ENCODE data around the gene NR1I3. TPM values are rescaled to one million over a fixed set of nuclear protein-coding genes. Genes with fewer than 3 reads are reported as not detected.

Gene NR1I3
- total and polyA plus RNA-seq, 2 of the 13 experiments (the other 11 are each of a cell fraction or from before 2014, with no cell fraction given) = 0.62 to 0.95 TPM

DNA sequence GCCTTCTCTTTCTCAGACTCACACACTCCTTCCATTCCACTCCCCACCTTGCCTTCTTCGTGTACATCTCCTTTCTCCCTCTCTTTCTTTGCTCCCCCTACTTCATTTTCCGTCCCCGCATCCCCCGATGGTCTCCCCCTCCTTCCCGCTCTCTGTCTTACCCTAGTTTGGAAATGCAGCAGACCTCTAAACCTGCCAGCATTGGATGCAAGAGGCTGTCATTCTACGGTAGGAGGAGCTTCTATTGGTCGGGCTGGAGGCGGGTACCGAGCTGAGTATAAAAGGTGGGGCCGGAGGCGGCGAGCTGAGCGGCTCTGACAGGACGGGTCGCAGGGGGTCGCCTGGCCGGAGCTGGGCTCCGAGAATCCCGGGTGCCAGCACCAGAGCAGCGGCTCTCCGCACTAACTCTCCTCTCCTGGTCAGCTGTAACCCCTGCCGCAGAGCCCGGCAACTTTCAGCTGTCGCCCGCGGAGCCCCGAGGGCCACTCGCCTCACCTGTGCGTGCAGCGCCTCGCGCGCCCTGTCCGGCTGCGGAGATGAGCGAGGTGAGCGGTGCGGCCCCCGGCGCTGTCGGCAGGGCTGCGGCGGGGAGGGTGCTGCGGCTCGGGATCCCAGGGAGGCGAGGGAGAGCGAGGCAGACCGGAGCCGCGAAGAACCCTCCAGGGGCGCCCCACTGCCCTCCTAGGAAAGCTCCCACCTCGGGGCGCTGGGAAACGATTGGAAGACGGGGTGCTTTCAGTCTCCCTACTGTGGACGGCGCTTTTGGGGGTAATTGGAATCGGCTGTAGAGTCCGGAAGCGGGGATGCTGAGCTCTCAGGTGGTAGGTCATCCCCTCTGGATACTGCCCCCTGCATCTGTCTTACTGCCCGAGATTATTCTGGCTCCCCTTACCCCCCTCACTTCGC is 20.7 kb upstream of the NR1I3 start, which contains the start of gene PCP4L1:
PCP4L1 (plus strand) TSS at position 307 of the 906 bp plus-strand sequence; CDS start at position 537, 230 bp downstream.
- intact Hi-C loops (cut with micrococcal nuclease; ENCODE audit: unreplicated experiment) (no loop called here), in situ Hi-C loops (cut with HindIII; ENCODE audit: extremely low pct_ligation_motif_present, low pct_unique_long_range_greater_than_20kb) (no loop called here)
- H3K36me3 ChIP-seq (replicated peaks in 1 of 2; ENCODE audit: control insufficient read depth in 1 of 2, insufficient read depth in 2 of 2, low read length in 2 of 2) = no peaks in the 10 kb centered on the region
- H3K4me1 ChIP-seq (ENCODE audit: insufficient read depth, low read length) = peaks cover 51% of the 10 kb centered on the region
- DNase-seq (ENCODE audit: low spot score) (no peak), ATAC-seq (peak; percentile 78), FAIRE-seq (no peak)
- H4K20me1 ChIP-seq (ENCODE audit: insufficient read depth, low read length) = no peaks in the 10 kb centered on the region
- H3K4me2 ChIP-seq (ENCODE audit: low read depth, low read length) = peak within 1 kb of the TSS; percentile 55
- 63% methylated on average over 47 of the region's 62 CpGs for WGBS (ENCODE audit: low lambda C conversion rate)
- POLR2A ChIA-PET = interaction anchor here (0.7 kb wide), 1 partner anchor 57 kb away, joined by 7 read pairs; the partner anchor contains the start of gene NDUFS2
- peaks cover 0 to 16% of the 10 kb centered on the region in 2 experiments; a peak in 3 of 5 replicates for H3K27me3 ChIP-seq (ENCODE audit: control insufficient read depth in 1 of 2, insufficient read depth in 2 of 2, low read length in 2 of 2)
- no peak within 1 kb of the TSS for H3K9ac ChIP-seq (ENCODE audit: insufficient read depth, low read depth, low read length)
- no TSS peak for BruUV-seq (replicated peaks)
- H2AFZ ChIP-seq (ENCODE audit: low read length) = no peak within 1 kb of the TSS
- no peak within 1 kb of the TSS for H3K27ac ChIP-seq (ENCODE audit: extremely low read length, insufficient read depth, low read length)
- CTCF ChIA-PET (ENCODE audit: low intra/inter-chr PET ratio, low total read pairs) = no interaction called here
- no peaks in the 10 kb centered on the region for H3K79me2 ChIP-seq (ENCODE audit: insufficient read depth, low read length)
- H3K9me3 ChIP-seq (ENCODE audit: low read length) = peaks cover 11% of the 10 kb centered on the region
- peak within 1 kb of the TSS in 2 of 3 experiments; percentile 23 to 44; a peak in 2 of 6 replicates for H3K4me3 ChIP-seq (replicated peaks in 1 of 3; ENCODE audit: insufficient read depth in 1 of 3, low read depth in 2 of 3, low read length in 3 of 3)
- no peak for TF ChIP-seq GLI4 (CRISPR knock-in tag; IDR thresholded peaks at IDR 0.05; ENCODE audit: borderline replicate concordance)
- no peak for TF ChIP-seq ZNF253 (CRISPR knock-in tag; IDR thresholded peaks at IDR 0.05; ENCODE audit: borderline replicate concordance)
- TF ChIP-seq ATRX (CRISPR knock-in tag; IDR thresholded peaks at IDR 0.05; ENCODE audit: borderline replicate concordance) = no peak
- no peak for TF ChIP-seq YEATS2 (CRISPR knock-in tag; IDR thresholded peaks at IDR 0.05; ENCODE audit: borderline replicate concordance)
- TF ChIP-seq ZFP36L2 (CRISPR knock-in tag; IDR thresholded peaks at IDR 0.05) = no peak
- no peak for TF ChIP-seq BCL3 (CRISPR knock-in tag; IDR thresholded peaks at IDR 0.05)
- peak; percentile 72 for TF ChIP-seq NFYC (CRISPR knock-in tag; IDR thresholded peaks at IDR 0.05)
- peak; percentile 30 for TF ChIP-seq HNRNPLL (IDR thresholded peaks at IDR 0.05; ENCODE audit: low read depth, low read length, poor library complexity, severe bottlenecking)
- TF ChIP-seq SRF (IDR thresholded peaks at IDR 0.05; ENCODE audit: low read depth, low read length) = peak; percentile 60; the same call in 1 of the 2 replicates
- TF ChIP-seq SP2 (CRISPR knock-in tag; IDR thresholded peaks at IDR 0.05) = peak; percentile 61; the same call in 1 of the 2 replicates
- 0 out of 2 replicates have a peak, but pooled peaks have one; percentile 15 for TF ChIP-seq ZMYM4 (CRISPR knock-in tag; IDR thresholded peaks at IDR 0.05)
- TF ChIP-seq NR2F2 (IDR thresholded peaks at IDR 0.05; ENCODE audit: borderline replicate concordance, low read depth) = no peak
- no peak for TF ChIP-seq ZNF451 (CRISPR knock-in tag; IDR thresholded peaks at IDR 0.05)
- TF ChIP-seq ZNF687 (CRISPR knock-in tag; IDR thresholded peaks at IDR 0.05) = peak; percentile 41; the same call in 1 of the 2 replicates
- TF ChIP-seq FLYWCH1 (CRISPR knock-in tag; IDR thresholded peaks at IDR 0.05) = no peak
- no peak for TF ChIP-seq KDM6A (CRISPR knock-in tag; IDR thresholded peaks at IDR 0.05; ENCODE audit: low read depth)
